GM23338 (cell line): ENCODE results near the gene MED13. TPM values are rescaled to one million over a fixed set of nuclear protein-coding genes. Genes with fewer than 3 reads are reported as not detected.

ENCODE experiments used
- ATAC-seq: fragments of 200-7000 bp; cut with Tn5 transposase; 3 replicates; pipeline ENCODE4 v1.9.1; 2020
- DNase-seq: peaks from one replicate; pipeline ENCODE4 v3.0.0-alpha.2; 2015; ENCODE audit warnings: low spot score
- H2AFZ ChIP-seq: fragments of 200-600 bp; sonication (generic); 2 replicates; pipeline ENCODE4 v1.8.0; 2016; ENCODE audit warnings: antibody characterized with exemption, mild to moderate bottlenecking, moderate library complexity
- H3F3A ChIP-seq: fragments of 200-600 bp; sonication (generic); replicated peaks from 2 replicates; pipeline ENCODE4 v1.8.0; 2017; ENCODE audit warnings: antibody characterized with exemption, mixed run types, low read depth
- H3K27ac ChIP-seq: fragments of 200-600 bp; sonication (generic); 2 replicates; pipeline ENCODE4 v1.6.1; 2016; ENCODE audit warnings: low read depth
- H3K27me3 ChIP-seq: fragments of 200-600 bp; sonication (generic); 2 replicates; pipeline ENCODE4 v1.8.0; 2016; ENCODE audit warnings: mild to moderate bottlenecking, mixed run types, moderate library complexity; ENCODE audit not compliant: insufficient read depth
- H3K36me3 ChIP-seq: fragments of 200-600 bp; sonication (generic); 2 replicates; pipeline ENCODE4 v1.8.0; 2016; ENCODE audit warnings: mild to moderate bottlenecking; ENCODE audit not compliant: insufficient read depth
- H3K4me1 ChIP-seq: fragments of 200-600 bp; sonication (generic); 2 replicates; pipeline ENCODE4 v1.8.0; 2016; ENCODE audit warnings: mild to moderate bottlenecking, moderate library complexity; ENCODE audit not compliant: insufficient read depth
- H3K4me2 ChIP-seq: fragments of 200-600 bp; sonication (generic); 2 replicates; pipeline ENCODE4 v1.7.1; 2017; ENCODE audit warnings: mixed run types
- H3K4me3 ChIP-seq: fragments of 200-600 bp; sonication (generic); 2 replicates; pipeline ENCODE4 v1.6.1; 2016; ENCODE audit warnings: mixed run types
- H3K79me2 ChIP-seq: fragments of 200-600 bp; sonication (generic); replicated peaks from 2 replicates; pipeline ENCODE4 v1.8.0; 2017; ENCODE audit warnings: mild to moderate bottlenecking; ENCODE audit not compliant: insufficient read depth
- H3K9me2 ChIP-seq: fragments of 200-600 bp; sonication (generic); 2 replicates; pipeline ENCODE4 v1.8.0; 2017; ENCODE audit not compliant: insufficient read depth
- H4K20me1 ChIP-seq: fragments of 200-600 bp; sonication (generic); replicated peaks from 2 replicates; pipeline ENCODE4 v1.8.0; 2017; ENCODE audit warnings: mild to moderate bottlenecking; ENCODE audit not compliant: insufficient read depth
- H3K27ac Mint-ChIP-seq: 2 replicates; pipeline ENCODE4 v1.8.0; 2020; ENCODE audit warnings: inconsistent platforms, mild to moderate bottlenecking, moderate library complexity, mixed read lengths
- H3K27me3 Mint-ChIP-seq: 3 replicates; pipeline ENCODE4 v1.8.0; 2022; ENCODE audit warnings: low read depth, mild to moderate bottlenecking, moderate library complexity, mixed read lengths, inconsistent platforms; ENCODE audit not compliant: insufficient read depth, poor library complexity
- H3K36me3 Mint-ChIP-seq: 3 replicates; pipeline ENCODE4 v1.8.0; 2021; ENCODE audit warnings: low read depth, mild to moderate bottlenecking, inconsistent platforms, moderate library complexity, mixed read lengths
- H3K4me1 Mint-ChIP-seq: 3 replicates; pipeline ENCODE4 v1.8.0; 2020; ENCODE audit warnings: mild to moderate bottlenecking, inconsistent platforms, mixed read lengths
- H3K4me3 Mint-ChIP-seq: 3 replicates; pipeline ENCODE4 v1.8.0; 2021; ENCODE audit warnings: moderate library complexity, mild to moderate bottlenecking, inconsistent platforms, mixed read lengths
- H3K9me3 Mint-ChIP-seq: 3 replicates; pipeline ENCODE4 v1.8.0; 2020; ENCODE audit warnings: moderate library complexity, mild to moderate bottlenecking, inconsistent platforms, mixed read lengths
- CREB1 ChIP-seq: fragments of 250-450 bp; sonication (Bioruptor Pico); IDR thresholded peaks from 2 replicates; pipeline ENCODE4 v1.5.0; 2020; ENCODE audit warnings: low read depth, mild to moderate bottlenecking, moderate library complexity
- EZH2 ChIP-seq: fragments of 200-600 bp; sonication (generic); IDR thresholded peaks from one replicate; pipeline ENCODE4 v1.8.0; 2017; ENCODE audit warnings: antibody characterized with exemption, mild to moderate bottlenecking, low read depth; ENCODE audit not compliant: unreplicated experiment
- EZH2phosphoT487 ChIP-seq: fragments of 200-600 bp; sonication (generic); IDR thresholded peaks from one replicate; pipeline ENCODE4 v1.8.1; 2018; ENCODE audit warnings: antibody characterized with exemption; ENCODE audit not compliant: unreplicated experiment
- JUNB ChIP-seq: IDR thresholded peaks from one replicate; pipeline ENCODE4 v1.6.1; 2016; ENCODE audit warnings: antibody characterized with exemption; ENCODE audit not compliant: unreplicated experiment
- NANOG ChIP-seq: IDR thresholded peaks from 2 replicates; pipeline ENCODE4 v1.6.1; 2016; ENCODE audit warnings: antibody characterized with exemption, borderline replicate concordance
- POLR2AphosphoS5 ChIP-seq: IDR thresholded peaks from 2 replicates; pipeline ENCODE4 v1.6.1; 2016; ENCODE audit warnings: antibody characterized with exemption, low read depth
- STAT1 ChIP-seq: IDR thresholded peaks from one replicate; pipeline ENCODE4 v1.6.1; 2016; ENCODE audit warnings: antibody characterized with exemption; ENCODE audit not compliant: unreplicated experiment
- ZNF114 ChIP-seq: fragments of 250-450 bp; sonication (Bioruptor Pico); IDR thresholded peaks from 2 replicates; pipeline ENCODE4 v1.5.0; 2020; ENCODE audit warnings: mild to moderate bottlenecking, moderate library complexity
- ZNF331 ChIP-seq: fragments of 250-450 bp; sonication (Bioruptor Pico); IDR thresholded peaks from 2 replicates; pipeline ENCODE4 v1.5.0; 2020; ENCODE audit warnings: low read depth, mild to moderate bottlenecking, moderate library complexity
- polyA plus RNA-seq: library from polyadenylated mRNA; unstranded; fragments of >200 nt; fragmentation: Nextera tagmentation; extraction: Ambion mirVana; gene quantifications from 2 replicates; pipeline ENCODE4 v1.2.1, GENCODE V29; 2016
- total RNA-seq: library from RNA; depleted of rRNA; stranded (reverse); fragments of >200 nt; shearing (Covaris generic); gene quantifications from 2 replicates; pipeline ENCODE4 v1.2.3, GENCODE V29; 2014
- TF ChIP-seq, protein P1 (sequence below), 2 experiments: fragments of 200-600 bp in 1 of 2; sonication (generic) in 1 of 2; conservative IDR thresholded peaks; 2 replicates each; pipeline versions ENCODE4 v1.5.1 to v1.6.1; 2016 to 2017; ENCODE audit warnings: antibody characterized with exemption in 2 of 2, low read depth in 2 of 2, mild to moderate bottlenecking in 2 of 2, moderate library complexity in 1 of 2
- TF ChIP-seq, protein P2 (sequence below): IDR thresholded peaks from one replicate; pipeline ENCODE4 v1.6.1; 2018; ENCODE audit warnings: antibody characterized with exemption; ENCODE audit not compliant: unreplicated experiment
- TF ChIP-seq, protein P3 (sequence below): fragments of 250-450 bp; sonication (Bioruptor Pico); IDR thresholded peaks from 2 replicates; pipeline ENCODE4 v1.5.0; 2020; ENCODE audit warnings: mild to moderate bottlenecking, moderate library complexity
- TF ChIP-seq, protein P4 (sequence below): IDR thresholded peaks from 2 replicates; pipeline ENCODE4 v1.6.1; 2016; ENCODE audit warnings: antibody characterized with exemption

The MED13 gene
- total and polyA plus RNA-seq, 2 experiments from 2014 or later = 13.0 to 45.8 TPM

DNA sequence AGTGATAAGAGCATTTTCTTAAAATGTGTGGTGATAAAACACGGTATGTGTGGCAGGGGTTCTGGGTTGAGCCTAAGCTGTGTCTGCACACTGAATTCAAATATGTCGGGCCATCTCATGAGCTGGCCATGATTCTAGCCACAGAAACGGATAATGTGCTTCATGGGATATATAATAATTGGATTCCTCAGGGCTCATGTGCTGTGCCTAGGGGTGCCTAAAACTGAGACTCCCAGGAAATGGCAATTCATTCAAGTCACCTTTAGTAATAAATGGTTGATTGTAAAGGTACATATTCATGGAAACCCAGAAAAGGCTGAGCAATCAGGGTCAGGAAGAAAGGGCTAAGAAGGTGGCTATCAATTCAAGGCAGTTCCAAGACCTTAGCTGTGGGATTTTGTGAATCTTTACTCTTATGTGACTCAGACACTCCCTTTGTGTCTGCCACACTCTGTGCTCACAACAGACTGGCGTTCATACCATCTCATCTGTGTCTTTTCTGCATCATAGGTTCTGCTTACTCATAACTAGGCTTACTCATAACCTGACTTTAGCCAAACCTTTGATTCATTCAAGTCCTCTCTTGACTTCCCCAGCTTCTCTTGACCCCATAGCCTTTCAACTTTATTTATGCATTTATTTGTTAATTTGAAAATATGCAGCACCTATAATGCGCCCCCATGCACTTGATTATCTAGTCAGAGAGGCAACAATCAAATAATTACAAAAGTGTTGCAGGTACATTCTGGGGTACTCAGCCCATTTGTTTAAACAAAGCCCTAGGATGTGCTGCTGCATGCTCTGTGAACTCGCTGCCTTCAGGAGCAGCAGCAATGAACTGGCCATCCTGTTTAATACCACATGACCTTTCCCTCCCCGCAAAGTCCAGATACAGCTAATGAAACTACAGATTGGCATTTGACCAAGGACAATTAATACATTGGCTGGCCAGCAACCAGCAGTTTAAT lies 28.4 kb upstream of the MED13 start:
- Histone ChIP-seq H2AFZ (no peak overlapping the region; the same call in 1 of the 2 replicates), H3F3A (no peaks in the 10 kb centered on the region), H3K4me3 (no peak overlapping the region), H3K27me3 (no peaks in the 10 kb centered on the region), H3K9me2 (no peaks in the 10 kb centered on the region), H3K79me2 (no peaks in the 10 kb centered on the region), H3K4me2 (no peak overlapping the region), H3K36me3 (no peaks in the 10 kb centered on the region), H3K27ac (no peak overlapping the region), H3K4me1 (no peaks in the 10 kb centered on the region), H4K20me1 (no peaks in the 10 kb centered on the region)
- no peak overlapping the region for H3K4me3 Mint-ChIP-seq
- H3K36me3 Mint-ChIP-seq = no peaks in the 10 kb centered on the region; the same call in 2 of the 3 replicates
- H3K27ac Mint-ChIP-seq = no peak overlapping the region
- TF ChIP-seq NANOG = no peak
- TF ChIP-seq, protein P1, sequence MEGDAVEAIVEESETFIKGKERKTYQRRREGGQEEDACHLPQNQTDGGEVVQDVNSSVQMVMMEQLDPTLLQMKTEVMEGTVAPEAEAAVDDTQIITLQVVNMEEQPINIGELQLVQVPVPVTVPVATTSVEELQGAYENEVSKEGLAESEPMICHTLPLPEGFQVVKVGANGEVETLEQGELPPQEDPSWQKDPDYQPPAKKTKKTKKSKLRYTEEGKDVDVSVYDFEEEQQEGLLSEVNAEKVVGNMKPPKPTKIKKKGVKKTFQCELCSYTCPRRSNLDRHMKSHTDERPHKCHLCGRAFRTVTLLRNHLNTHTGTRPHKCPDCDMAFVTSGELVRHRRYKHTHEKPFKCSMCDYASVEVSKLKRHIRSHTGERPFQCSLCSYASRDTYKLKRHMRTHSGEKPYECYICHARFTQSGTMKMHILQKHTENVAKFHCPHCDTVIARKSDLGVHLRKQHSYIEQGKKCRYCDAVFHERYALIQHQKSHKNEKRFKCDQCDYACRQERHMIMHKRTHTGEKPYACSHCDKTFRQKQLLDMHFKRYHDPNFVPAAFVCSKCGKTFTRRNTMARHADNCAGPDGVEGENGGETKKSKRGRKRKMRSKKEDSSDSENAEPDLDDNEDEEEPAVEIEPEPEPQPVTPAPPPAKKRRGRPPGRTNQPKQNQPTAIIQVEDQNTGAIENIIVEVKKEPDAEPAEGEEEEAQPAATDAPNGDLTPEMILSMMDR (conservative IDR thresholded peaks at IDR 0.05; ENCODE audit: low read depth in 2 of 2) = no peak
- no peak for TF ChIP-seq JUNB
- TF ChIP-seq EZH2phosphoT487 = no peak
- no peak for TF ChIP-seq POLR2AphosphoS5
- no peak for TF ChIP-seq ZNF114
- no peak for TF ChIP-seq CREB1 (CRISPR knock-in tag)
- TF ChIP-seq ZNF331 (CRISPR knock-in tag) = no peak
- no peak for TF ChIP-seq EZH2
- TF ChIP-seq, protein P2, sequence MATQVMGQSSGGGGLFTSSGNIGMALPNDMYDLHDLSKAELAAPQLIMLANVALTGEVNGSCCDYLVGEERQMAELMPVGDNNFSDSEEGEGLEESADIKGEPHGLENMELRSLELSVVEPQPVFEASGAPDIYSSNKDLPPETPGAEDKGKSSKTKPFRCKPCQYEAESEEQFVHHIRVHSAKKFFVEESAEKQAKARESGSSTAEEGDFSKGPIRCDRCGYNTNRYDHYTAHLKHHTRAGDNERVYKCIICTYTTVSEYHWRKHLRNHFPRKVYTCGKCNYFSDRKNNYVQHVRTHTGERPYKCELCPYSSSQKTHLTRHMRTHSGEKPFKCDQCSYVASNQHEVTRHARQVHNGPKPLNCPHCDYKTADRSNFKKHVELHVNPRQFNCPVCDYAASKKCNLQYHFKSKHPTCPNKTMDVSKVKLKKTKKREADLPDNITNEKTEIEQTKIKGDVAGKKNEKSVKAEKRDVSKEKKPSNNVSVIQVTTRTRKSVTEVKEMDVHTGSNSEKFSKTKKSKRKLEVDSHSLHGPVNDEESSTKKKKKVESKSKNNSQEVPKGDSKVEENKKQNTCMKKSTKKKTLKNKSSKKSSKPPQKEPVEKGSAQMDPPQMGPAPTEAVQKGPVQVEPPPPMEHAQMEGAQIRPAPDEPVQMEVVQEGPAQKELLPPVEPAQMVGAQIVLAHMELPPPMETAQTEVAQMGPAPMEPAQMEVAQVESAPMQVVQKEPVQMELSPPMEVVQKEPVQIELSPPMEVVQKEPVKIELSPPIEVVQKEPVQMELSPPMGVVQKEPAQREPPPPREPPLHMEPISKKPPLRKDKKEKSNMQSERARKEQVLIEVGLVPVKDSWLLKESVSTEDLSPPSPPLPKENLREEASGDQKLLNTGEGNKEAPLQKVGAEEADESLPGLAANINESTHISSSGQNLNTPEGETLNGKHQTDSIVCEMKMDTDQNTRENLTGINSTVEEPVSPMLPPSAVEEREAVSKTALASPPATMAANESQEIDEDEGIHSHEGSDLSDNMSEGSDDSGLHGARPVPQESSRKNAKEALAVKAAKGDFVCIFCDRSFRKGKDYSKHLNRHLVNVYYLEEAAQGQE = no peak
- TF ChIP-seq, protein P3, sequence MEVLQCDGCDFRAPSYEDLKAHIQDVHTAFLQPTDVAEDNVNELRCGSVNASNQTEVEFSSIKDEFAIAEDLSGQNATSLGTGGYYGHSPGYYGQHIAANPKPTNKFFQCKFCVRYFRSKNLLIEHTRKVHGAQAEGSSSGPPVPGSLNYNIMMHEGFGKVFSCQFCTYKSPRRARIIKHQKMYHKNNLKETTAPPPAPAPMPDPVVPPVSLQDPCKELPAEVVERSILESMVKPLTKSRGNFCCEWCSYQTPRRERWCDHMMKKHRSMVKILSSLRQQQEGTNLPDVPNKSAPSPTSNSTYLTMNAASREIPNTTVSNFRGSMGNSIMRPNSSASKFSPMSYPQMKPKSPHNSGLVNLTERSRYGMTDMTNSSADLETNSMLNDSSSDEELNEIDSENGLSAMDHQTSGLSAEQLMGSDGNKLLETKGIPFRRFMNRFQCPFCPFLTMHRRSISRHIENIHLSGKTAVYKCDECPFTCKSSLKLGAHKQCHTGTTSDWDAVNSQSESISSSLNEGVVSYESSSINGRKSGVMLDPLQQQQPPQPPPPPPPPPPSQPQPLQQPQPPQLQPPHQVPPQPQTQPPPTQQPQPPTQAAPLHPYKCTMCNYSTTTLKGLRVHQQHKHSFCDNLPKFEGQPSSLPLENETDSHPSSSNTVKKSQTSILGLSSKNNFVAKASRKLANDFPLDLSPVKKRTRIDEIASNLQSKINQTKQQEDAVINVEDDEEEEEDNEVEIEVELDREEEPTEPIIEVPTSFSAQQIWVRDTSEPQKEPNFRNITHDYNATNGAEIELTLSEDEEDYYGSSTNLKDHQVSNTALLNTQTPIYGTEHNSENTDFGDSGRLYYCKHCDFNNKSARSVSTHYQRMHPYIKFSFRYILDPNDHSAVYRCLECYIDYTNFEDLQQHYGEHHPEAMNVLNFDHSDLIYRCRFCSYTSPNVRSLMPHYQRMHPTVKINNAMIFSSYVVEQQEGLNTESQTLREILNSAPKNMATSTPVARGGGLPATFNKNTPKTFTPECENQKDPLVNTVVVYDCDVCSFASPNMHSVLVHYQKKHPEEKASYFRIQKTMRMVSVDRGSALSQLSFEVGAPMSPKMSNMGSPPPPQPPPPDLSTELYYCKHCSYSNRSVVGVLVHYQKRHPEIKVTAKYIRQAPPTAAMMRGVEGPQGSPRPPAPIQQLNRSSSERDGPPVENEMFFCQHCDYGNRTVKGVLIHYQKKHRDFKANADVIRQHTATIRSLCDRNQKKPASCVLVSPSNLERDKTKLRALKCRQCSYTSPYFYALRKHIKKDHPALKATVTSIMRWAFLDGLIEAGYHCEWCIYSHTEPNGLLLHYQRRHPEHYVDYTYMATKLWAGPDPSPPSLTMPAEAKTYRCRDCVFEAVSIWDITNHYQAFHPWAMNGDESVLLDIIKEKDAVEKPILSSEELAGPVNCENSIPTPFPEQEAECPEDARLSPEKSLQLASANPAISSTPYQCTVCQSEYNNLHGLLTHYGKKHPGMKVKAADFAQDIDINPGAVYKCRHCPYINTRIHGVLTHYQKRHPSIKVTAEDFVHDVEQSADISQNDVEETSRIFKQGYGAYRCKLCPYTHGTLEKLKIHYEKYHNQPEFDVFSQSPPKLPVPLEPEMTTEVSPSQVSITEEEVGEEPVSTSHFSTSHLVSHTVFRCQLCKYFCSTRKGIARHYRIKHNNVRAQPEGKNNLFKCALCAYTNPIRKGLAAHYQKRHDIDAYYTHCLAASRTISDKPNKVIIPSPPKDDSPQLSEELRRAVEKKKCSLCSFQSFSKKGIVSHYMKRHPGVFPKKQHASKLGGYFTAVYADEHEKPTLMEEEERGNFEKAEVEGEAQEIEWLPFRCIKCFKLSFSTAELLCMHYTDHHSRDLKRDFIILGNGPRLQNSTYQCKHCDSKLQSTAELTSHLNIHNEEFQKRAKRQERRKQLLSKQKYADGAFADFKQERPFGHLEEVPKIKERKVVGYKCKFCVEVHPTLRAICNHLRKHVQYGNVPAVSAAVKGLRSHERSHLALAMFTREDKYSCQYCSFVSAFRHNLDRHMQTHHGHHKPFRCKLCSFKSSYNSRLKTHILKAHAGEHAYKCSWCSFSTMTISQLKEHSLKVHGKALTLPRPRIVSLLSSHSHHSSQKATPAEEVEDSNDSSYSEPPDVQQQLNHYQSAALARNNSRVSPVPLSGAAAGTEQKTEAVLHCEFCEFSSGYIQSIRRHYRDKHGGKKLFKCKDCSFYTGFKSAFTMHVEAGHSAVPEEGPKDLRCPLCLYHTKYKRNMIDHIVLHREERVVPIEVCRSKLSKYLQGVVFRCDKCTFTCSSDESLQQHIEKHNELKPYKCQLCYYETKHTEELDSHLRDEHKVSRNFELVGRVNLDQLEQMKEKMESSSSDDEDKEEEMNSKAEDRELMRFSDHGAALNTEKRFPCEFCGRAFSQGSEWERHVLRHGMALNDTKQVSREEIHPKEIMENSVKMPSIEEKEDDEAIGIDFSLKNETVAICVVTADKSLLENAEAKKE (CRISPR knock-in tag) = no peak
- TF ChIP-seq, protein P4, sequence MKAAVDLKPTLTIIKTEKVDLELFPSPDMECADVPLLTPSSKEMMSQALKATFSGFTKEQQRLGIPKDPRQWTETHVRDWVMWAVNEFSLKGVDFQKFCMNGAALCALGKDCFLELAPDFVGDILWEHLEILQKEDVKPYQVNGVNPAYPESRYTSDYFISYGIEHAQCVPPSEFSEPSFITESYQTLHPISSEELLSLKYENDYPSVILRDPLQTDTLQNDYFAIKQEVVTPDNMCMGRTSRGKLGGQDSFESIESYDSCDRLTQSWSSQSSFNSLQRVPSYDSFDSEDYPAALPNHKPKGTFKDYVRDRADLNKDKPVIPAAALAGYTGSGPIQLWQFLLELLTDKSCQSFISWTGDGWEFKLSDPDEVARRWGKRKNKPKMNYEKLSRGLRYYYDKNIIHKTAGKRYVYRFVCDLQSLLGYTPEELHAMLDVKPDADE = no peak
- no peak for TF ChIP-seq STAT1
- no peak for ATAC-seq
- H3K27me3 Mint-ChIP-seq = no peaks in the 10 kb centered on the region
- H3K9me3 Mint-ChIP-seq = no peaks in the 10 kb centered on the region; the same call in 2 of the 3 replicates
- H3K4me1 Mint-ChIP-seq = no peaks in the 10 kb centered on the region
- DNase-seq = no peak
